Measurements from ENCODE around the gene GAL3ST3. TPM values are rescaled to one million over a fixed set of nuclear protein-coding genes. Genes with fewer than 3 reads are reported as not detected.

Gene GAL3ST3
- total RNA-seq, 1 donor from 2014 or later, result 0.94 TPM

DNA sequence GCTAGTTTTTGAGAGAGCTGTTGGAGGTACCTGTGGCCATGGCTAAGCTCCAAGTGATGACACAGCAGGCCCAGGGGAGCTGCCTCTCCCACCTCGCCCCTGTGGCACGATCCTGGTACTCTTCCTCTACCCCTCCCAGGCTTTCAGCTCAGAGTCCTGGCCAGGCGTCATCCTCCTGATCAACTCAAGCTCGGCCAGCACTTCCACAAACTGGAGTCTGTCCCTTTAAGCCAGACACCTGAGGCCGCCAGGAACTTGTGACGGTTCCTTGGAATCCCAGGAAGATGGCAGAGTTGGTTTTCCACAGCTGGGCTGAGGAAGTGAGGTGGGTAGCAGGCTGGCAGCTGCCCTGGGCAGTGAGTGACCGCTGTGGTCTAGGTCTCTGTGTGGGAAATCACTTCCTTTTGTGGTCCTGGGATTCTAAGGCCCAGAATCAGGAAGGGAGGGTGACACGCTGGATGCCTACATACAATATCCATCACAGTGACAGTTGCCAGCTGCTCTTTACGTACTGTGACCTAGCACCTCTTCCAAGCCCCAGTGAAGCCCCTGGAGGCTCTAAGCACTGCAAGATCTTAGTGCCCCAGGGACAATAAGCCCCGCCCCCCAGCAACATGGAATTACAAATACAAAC is 40.4 kb downstream of the GAL3ST3 start:
- TF ChIP-seq, protein P1, sequence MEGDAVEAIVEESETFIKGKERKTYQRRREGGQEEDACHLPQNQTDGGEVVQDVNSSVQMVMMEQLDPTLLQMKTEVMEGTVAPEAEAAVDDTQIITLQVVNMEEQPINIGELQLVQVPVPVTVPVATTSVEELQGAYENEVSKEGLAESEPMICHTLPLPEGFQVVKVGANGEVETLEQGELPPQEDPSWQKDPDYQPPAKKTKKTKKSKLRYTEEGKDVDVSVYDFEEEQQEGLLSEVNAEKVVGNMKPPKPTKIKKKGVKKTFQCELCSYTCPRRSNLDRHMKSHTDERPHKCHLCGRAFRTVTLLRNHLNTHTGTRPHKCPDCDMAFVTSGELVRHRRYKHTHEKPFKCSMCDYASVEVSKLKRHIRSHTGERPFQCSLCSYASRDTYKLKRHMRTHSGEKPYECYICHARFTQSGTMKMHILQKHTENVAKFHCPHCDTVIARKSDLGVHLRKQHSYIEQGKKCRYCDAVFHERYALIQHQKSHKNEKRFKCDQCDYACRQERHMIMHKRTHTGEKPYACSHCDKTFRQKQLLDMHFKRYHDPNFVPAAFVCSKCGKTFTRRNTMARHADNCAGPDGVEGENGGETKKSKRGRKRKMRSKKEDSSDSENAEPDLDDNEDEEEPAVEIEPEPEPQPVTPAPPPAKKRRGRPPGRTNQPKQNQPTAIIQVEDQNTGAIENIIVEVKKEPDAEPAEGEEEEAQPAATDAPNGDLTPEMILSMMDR (IDR thresholded peaks at IDR 0.05), result no peak
- no peak overlapping the region for H3K4me3 Mint-ChIP-seq (ENCODE audit: unreplicated experiment)
- no peaks in the 10 kb centered on the region for H3K9me3 Mint-ChIP-seq (ENCODE audit: unreplicated experiment)
- peaks cover 3% of the 10 kb centered on the region for H3K36me3 Mint-ChIP-seq (ENCODE audit: unreplicated experiment)
- no peak for DNase-seq (ENCODE audit: extremely low spot score, unreplicated experiment)
- H3K27me3 Mint-ChIP-seq (ENCODE audit: unreplicated experiment), result no peaks in the 10 kb centered on the region
- H3K27ac Mint-ChIP-seq (ENCODE audit: unreplicated experiment), result peak overlapping the region; percentile 9
- H3K4me1 Mint-ChIP-seq (ENCODE audit: unreplicated experiment), result peaks cover 6% of the 10 kb centered on the region

DNA sequence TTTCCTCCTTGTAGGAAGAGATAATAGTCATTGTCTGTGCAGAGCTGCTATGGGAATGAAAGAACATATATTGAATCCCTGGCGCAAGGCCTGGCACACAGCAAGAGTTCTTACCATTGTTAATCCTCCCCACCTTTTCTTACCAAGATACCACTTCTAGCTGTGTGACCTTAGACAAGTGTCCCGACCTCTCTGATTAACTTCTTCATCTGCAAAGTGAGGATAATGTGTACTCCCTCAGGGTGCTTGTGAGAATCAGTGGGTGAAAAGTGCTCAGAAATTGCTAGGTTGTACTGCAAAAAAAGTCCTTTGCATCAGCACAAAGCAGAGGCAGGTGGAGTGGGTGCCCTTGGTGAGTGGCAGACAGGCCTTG is 40.9 kb downstream of the GAL3ST3 start:
- no peak for DNase-seq (ENCODE audit: extremely low spot score, unreplicated experiment)
- Mint-ChIP-seq H3K27ac (ENCODE audit: unreplicated experiment) (no peak overlapping the region), H3K4me3 (ENCODE audit: unreplicated experiment) (no peak overlapping the region), H3K9me3 (ENCODE audit: unreplicated experiment) (no peaks in the 10 kb centered on the region), H3K4me1 (ENCODE audit: unreplicated experiment) (peaks cover 9% of the 10 kb centered on the region), H3K27me3 (ENCODE audit: unreplicated experiment) (no peaks in the 10 kb centered on the region), H3K36me3 (ENCODE audit: unreplicated experiment) (peaks cover 3% of the 10 kb centered on the region)
- TF ChIP-seq, protein P1 (IDR thresholded peaks at IDR 0.05), result no peak

DNA sequence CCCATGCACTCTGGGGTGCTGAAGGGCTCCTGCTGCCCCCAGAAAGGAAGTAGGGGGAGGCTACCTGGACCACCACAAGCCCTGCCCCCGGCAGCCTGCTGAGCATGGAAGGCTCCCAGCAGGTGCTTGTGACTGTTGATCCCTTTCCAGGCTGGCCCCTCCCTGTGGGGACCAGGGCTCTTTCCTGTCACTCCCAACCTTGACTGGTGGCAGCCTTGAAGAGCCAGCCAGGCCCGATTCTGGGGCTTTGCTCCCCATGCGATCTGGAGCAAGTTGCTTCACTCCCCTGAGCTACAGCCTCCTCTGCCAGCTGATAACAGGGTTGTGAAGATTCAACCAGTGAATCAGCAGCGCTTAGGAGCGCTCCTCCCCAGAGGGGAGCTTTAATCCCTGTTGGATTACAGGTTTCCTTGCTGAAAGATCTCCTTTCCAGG is 41.7 kb downstream of the GAL3ST3 start:
- Mint-ChIP-seq H3K27ac (ENCODE audit: unreplicated experiment) (no peak overlapping the region), H3K36me3 (ENCODE audit: unreplicated experiment) (peaks cover 3% of the 10 kb centered on the region), H3K4me1 (ENCODE audit: unreplicated experiment) (peaks cover 11% of the 10 kb centered on the region), H3K27me3 (ENCODE audit: unreplicated experiment) (no peaks in the 10 kb centered on the region), H3K9me3 (ENCODE audit: unreplicated experiment) (no peaks in the 10 kb centered on the region), H3K4me3 (ENCODE audit: unreplicated experiment) (no peak overlapping the region)
- TF ChIP-seq, protein P1 (IDR thresholded peaks at IDR 0.05), result no peak
- DNase-seq (ENCODE audit: extremely low spot score, unreplicated experiment), result no peak

DNA sequence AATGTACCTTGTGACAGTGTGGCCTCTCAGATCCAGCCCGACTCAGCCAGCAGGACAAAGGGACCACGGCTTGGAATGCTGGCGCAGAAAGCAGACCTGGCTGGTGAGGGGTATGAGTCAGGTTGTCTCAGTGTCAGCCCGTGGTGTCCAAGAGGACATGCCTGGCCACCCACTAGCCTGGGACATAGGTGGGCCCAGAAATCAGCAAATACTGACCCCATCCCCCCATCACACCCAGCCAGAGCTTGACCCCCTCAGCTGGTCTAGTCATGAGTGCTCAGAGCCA is 42.1 kb downstream of the GAL3ST3 start:
- H3K27ac Mint-ChIP-seq (ENCODE audit: unreplicated experiment), result no peak overlapping the region
- H3K27me3 Mint-ChIP-seq (ENCODE audit: unreplicated experiment), result no peaks in the 10 kb centered on the region
- TF ChIP-seq, protein P1 (IDR thresholded peaks at IDR 0.05), result no peak
- H3K4me3 Mint-ChIP-seq (ENCODE audit: unreplicated experiment), result no peak overlapping the region
- no peaks in the 10 kb centered on the region for H3K9me3 Mint-ChIP-seq (ENCODE audit: unreplicated experiment)
- peaks cover 13% of the 10 kb centered on the region for H3K4me1 Mint-ChIP-seq (ENCODE audit: unreplicated experiment)
- DNase-seq (ENCODE audit: extremely low spot score, unreplicated experiment), result no peak
- peaks cover 3% of the 10 kb centered on the region for H3K36me3 Mint-ChIP-seq (ENCODE audit: unreplicated experiment)

DNA sequence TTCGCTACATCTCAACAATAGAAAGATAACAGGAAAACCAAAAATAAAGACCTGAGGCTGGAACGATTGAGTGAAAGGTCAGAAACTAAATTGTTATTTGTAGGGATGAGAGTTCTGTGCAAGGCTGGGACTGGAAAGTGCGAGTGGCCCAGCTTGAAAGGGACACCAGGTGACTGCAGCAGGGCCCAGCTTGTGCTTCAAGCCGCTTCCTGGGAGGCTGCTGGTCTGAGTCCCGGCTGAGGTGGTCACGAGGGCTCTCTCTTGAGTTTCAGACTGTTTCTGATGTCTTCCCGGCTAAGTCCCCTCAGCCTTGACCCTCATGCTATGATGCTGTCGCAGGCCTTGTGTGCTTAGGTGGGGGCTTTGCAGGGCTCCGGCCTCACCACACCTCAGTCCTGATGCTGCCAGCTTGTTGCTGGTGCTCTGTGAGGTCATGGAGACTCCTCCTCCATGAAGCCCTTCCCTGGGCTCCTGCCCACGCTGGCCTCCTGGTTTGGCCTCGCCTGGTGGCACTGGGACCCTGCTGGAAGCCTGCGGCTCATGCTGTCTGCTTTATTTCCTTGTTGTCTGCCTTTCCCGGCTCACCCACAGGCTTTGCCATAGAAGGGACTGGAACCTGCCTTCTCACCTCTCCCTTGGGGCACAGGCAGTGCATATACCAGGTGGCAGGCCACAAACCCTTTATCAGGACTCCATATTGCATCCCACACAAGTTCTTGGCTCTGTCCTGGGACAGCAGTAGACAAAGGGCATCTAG is 42.6 kb downstream of the GAL3ST3 start:
- DNase-seq (ENCODE audit: extremely low spot score, unreplicated experiment), result no peak
- no peak overlapping the region for H3K4me3 Mint-ChIP-seq (ENCODE audit: unreplicated experiment)
- no peaks in the 10 kb centered on the region for H3K27me3 Mint-ChIP-seq (ENCODE audit: unreplicated experiment)
- TF ChIP-seq, protein P1 (IDR thresholded peaks at IDR 0.05), result no peak
- peaks cover 3% of the 10 kb centered on the region for H3K36me3 Mint-ChIP-seq (ENCODE audit: unreplicated experiment)
- H3K27ac Mint-ChIP-seq (ENCODE audit: unreplicated experiment), result no peak overlapping the region
- H3K9me3 Mint-ChIP-seq (ENCODE audit: unreplicated experiment), result no peaks in the 10 kb centered on the region
- H3K4me1 Mint-ChIP-seq (ENCODE audit: unreplicated experiment), result peaks cover 14% of the 10 kb centered on the region
